GM03348 (cell line): ENCODE data around the gene COX7A2L.
A peak's percentile ranks its signal among the peaks of the same experiment; 100 is the strongest.
"Not testable (repeated sequence)": the region's sequence is repeated elsewhere in the genome, so short reads cannot be mapped to it uniquely, and the experiment has no call there.

Experiments
- DNase-seq: peaks from one replicate; pipeline ENCODE4 v3.0.0; 2012; ENCODE audit warnings: low spot score

COX7A2L gene, protein sequence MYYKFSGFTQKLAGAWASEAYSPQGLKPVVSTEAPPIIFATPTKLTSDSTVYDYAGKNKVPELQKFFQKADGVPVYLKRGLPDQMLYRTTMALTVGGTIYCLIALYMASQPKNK

DNA sequence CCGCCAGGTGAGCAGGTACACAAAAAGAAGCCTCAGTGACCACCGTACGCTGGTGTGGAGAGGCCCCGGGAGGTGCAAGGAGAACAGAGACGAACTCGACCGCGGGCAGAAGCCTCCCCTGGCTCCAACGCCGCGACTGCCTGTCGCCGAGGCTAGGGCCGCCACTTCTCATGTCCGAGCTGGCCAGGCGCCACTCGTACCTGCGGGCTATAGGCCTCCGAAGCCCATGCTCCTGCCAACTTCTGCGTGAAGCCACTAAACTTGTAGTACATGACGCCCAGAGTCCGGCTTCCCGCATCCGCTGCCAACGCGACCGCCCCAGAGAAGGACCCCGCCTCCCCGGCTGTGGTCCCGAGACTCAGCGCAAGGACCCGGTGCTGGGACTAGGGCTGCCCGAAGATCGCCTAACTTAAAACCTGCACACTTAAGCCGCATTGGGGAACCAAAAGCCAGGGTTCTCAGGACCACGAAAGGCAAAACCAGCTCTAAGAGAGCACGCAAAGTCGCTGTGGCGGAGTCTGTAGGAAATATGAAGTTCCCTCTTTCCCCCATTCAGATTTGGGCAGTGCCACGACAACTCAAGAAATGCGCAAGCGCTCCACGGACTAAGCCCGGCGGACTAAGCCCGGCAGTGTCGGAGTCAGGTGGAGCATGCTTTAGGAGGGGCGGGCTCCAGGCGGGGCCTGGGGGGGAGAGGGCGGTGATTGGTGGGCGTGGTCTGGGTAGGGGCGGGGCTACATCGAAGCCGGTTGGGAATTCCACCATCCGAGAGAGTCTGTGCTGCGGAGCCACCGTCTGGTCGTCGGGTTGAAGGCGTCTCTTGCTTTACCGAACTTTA, at the start of gene COX7A2L:
Gene COX7A2L, minus strand, starts transcription at position 328 of the 838 bp plus-strand sequence. Its CDS starts 56 bp downstream, at position 272.
- DNase-seq, result peak; percentile 99

DNA sequence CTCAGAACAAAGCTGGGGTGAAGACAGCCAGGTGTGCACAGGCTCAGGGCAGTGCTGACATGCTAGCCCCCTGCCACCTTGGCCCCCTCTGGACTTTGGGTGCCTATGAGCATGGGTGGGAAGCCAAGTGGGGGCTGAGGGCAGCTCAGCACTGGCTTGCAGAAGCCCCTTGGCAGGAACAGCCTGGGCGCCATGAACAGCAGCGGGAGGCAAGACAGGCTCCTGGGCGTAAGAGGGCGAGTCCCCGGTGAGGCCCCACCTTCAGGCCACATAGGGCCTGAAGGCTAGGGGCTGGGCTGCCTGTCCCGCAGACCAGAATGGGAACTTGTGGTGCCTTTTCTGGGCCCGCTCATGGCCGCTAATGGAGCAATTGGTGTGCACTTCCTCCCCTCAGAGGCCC, 47.0 kb upstream of the COX7A2L start:
- no peak for DNase-seq

DNA sequence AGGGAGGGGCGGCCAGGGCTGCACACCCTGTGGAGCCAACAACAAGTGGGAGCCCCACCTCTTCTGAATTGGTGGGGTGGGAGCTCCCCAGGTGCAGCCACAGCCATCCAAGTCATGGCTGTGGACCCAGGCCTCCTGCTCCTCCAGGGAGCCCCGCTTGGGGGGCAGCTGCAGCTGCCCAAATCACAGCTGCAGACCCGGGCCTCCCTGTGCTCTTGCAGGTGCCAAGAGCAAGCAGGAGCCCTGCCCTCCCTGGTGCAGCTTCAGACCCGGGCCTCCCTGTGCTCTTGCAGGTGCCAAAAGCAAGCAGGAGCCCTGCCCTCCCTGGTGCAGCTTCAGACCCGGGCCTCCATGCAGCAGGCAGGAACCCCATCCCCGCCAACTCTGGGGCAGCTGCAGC, 46.5 kb upstream of the COX7A2L start:
- no peak for DNase-seq

DNA sequence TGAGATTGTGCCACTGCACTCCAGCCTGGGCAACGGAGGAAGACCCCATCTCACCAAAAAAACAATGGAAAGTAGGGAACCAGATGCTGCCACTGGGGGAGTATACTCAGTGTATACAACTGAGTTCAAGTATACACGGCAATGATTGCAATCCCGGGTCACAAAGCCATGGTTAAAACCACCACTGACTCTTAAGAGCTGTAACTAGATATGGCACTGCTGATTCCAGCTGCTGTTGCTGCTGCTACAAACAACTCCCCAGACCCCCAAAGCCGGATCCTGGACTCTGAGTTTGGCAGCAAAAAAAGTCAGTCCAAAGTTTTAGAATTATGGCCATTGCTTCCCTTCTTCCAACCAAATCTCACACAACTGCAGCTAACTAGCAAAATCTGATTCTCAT, 43.7 kb upstream of the COX7A2L start:
- no peak for DNase-seq

DNA sequence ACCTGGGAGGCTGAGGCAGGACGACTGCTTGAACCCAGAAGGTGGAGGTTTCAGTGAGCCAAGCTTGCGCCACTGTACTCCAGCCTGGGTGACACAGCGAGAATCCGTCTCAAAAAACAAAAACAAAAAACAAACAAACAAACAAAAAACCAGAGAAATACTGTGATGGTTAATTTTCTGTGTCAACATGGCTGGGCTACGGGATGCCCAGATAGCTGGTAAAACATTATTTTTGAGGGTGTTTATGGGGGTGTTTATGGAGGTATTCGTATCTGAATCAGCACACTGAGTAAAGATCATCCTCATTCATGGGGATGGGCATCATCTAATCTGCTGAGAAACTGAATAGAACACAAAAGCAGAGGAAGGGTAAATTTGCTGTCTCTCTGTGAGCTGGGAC, 40.8 kb upstream of the COX7A2L start:
- no peak for DNase-seq

DNA sequence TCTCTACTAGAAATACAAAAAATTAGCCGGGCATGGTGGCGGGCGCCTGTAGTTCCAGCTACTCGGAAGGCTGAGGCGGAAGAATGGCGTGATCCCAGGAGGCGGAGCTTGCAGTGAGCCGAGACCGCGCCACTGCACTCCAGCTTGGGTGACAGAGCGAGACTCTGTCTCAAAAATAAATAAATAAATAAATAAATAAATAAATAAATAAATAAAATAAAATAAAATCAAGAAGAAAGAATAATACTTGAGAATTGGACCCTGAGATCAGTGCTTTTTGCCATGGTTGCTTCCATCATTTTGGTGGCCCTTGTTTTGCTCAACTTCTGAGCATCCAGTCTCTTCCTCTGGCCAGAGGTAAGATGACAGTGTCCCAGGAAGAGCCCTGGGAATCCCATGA, 37.0 kb upstream of the COX7A2L start:
- DNase-seq, result not testable (repeated sequence)

DNA sequence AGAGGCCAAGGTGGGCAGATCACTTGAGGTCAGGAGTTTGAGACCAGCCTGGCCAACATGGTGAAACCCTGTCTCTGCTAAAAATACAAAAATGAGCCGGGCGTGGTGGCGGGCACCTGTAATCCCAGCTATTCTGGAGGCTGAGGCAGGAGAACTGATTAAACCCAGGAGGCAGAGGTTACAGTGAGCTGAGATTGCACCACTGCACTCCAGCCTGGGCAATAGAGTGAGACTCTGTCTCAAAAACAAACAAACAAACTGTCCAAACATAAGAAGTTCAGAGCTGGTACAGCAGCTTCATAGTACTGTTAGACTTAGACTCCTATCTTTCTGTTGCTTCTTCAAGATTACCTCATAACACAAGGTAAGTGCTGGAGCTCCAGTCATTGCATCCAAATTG, 32.3 kb upstream of the COX7A2L start:
- not testable (repeated sequence) for DNase-seq

DNA sequence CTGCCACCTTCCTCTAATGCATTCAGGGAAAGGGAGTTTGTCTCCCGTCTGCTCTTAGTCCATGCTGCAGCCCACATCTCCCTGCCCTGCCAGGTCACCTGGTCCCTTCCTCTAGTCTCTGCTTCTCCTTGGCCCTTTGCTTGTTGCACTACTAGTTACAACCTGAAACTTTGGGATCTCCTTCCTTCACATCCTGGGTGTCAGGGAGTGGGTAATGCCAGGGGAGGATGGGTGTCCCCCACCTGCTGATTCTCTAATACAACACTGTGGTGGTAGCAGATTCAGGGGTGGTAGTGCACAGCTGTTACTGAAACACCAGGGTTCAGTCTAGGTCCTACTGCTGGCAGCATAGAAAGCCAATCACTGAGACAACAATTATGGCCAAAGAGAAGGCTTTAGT, 31.2 kb upstream of the COX7A2L start:
- no peak for DNase-seq

DNA sequence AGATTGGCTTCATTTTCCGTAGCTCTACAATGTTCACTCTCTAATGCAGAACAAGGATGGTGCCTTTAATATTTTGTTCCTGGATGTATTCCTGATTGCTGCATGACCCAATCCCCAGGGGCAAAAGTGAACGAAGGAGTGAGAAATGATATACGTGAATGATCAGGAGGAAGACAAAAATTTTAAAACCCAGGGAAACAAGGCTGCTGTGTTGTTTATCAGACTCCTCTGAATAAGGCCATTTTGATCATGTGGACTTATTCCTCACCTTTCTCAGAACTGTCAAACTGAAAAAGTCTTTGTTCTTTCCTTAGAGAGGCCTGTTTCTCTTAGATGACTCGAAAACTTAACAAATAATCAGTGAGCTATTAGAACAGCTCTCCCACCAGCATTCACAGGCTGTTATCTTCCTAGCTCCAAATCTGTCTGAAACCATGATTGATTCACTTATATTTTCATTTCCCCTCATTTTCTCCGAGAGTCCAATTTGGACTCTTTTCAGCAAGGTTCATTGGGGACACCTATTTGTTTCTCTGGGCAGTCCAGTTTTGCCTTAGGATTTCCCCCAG, 29.5 kb upstream of the COX7A2L start:
- DNase-seq, result no peak

DNA sequence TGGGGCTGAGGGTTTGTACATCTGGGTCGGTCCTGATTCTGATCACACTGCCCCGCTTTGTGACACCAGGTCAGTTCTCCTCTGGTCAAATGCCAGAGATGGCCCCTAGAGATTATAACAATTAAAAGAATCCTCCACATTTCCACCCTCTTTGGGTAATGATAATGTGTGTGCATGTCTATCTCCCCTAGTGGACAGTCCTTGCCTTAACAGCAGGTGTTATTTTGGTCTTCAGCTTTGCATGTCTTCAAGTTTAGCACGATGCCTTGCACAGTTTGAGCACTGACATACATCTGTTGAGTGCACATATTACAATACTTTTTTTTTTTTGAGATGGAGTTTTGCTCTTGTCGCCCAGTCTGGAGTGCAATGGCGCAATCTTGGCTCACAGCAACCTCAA, 25.7 kb upstream of the COX7A2L start:
- peak; percentile 15 for DNase-seq

DNA sequence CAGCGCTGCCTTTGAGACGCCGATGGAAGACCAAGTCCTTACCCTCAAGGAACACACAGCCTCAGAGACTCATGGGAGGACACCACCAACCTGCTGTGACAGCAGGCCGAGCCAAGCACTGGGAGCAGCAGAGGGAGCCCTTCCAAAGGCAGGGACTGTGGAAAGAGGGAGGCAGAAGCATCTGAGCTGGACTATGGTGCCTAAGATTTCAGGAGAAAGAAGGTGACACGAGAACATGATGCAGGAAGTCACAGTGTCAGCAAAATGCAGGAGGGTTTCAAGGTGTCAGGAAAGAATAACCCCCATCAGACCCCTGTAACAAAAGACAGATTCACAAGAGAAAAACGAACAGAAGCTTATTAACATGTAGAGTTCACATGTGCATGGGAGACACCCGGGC, 24.2 kb upstream of the COX7A2L start:
- peak; percentile 11 for DNase-seq

DNA sequence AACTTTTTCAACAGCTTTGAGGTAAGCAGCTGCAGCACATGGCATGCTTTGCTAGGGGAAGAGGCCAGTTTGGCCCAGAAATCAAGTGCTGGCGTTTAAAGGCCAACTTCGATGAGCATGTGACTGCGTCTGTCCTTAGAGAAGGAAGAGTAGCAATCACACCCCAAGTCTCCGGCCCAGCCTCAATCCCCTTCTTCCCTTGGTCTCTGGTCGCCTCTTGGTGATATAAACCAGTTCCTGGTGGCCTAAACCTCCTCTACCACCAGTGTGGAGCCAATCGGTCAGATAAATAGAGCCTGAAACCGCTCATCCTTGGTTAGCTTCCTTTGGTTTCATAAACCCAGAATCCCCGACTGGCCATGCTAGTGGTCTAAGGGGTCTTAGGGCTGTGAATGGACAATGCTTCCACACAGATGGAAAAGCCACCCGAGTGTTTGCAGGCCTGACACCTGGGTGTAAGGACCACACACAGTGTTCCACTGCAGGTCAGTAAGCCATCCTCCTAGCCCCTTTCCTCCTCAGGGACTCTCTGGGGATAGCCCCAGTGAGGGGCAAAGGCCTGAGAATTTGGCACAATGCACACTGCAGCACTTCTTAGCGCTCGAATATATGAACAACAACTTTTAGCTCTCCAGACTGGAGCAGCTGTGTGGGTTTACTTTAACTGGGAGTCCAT, 23.0 kb upstream of the COX7A2L start:
- no peak for DNase-seq

DNA sequence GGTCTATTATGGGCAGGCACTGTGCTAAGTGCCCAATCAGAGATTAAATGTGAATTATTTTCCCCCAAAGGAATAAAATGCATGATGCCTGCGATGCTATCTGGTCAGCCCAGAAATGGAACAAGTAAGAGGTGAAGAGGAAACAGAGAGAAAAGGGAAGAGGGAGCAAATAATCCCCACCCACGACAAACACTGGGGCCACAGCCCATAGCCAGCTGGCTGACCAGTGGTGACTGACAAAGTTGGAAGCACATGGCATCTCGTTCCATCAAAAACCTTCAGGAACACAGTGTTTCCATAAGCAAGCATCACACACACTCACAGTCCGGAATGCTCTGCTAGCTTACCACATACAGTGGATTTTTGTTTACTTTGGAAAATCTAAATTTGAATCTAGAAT, 21.1 kb upstream of the COX7A2L start:
- no peak for DNase-seq

DNA sequence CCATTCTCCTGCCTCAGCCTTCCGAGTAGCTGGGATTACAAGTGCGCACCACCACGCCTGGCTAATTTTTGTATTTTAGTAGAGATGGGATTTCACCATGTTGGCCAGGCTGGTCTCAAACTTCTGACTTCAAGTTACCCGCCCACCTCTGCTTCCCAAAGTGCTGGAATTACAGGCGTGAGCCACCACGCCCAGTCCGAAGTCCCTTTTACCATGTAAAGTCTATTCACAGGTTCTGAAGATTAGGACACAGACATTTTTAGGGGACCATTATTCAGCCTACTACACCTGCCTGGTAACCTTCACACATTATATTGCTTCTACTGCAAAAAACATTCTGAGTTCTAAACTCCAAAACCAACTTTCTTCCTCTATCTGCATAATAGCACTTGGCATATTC, 19.0 kb upstream of the COX7A2L start:
- not testable (repeated sequence) for DNase-seq

DNA sequence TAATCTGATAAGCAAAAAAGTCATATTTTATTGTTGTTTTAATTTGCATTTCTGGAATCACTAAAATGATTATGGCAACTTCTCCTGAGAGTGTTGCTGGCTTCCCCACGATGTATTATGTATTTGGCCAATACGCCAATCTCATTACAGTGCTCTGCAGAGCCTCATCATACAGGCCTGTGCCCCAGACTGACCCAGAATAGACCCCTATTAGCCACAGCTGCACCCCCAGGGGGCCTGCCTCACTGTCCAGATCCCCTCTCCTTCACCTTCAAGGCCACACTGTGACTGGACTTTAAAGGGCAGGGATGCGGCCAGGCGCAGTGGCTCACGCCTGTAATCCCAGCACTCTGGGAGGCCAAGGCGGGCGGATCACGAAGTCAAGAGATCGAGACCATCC, 17.4 kb upstream of the COX7A2L start:
- DNase-seq, result no peak

DNA sequence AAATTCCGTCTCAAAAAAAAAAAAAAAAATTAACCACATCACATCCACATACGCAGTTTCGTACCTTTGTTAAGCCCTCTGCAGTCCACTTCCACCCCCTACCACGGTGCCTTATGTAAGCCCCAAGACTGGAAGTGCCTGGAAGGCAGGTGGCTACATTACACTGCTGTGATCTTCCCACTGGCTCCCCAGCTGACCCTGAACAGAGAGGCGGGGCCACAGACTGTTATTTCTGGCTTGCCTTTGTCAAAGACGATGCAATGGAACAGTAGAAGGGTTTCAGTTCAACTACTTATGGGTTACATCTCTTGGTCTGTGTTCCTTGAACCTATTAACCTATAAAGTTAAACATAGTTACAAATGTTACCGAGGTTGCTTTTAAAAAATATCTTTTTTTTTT, 15.7 kb upstream of the COX7A2L start:
- DNase-seq, result no peak

DNA sequence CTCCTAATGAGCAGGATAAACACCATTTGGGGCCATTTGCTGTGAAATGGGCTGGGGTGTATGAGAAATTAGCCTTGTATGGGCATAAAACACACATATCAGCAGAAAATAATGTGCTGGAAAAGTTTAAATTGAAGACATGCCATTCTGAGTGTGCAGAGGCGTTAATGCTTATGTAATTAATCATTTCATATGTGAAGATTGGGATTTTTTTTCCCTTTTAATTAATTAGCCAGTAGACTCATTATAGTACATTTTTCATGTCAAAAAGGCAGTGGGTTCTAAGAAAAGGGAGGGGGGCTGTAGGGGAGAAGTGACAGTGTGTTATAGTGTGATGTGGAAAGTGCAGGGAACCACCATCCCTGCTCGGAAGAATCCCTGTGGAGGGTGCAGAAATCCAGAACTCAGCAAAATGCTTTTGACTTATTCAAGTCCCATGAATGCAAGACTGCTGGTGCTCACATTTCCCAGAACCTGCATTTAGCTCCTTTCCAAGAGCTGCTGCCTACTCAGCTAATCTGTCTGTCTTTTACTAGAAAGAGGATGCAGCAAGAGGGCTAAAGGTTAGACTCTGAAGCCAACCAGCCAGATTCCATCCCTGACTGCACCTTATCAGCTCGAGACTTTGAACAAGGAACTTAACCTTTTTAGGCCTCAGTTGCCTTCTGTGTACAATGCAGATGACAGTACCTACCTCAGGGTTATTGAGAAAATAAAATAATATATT, 11.6 kb upstream of the COX7A2L start:
- no peak for DNase-seq

DNA sequence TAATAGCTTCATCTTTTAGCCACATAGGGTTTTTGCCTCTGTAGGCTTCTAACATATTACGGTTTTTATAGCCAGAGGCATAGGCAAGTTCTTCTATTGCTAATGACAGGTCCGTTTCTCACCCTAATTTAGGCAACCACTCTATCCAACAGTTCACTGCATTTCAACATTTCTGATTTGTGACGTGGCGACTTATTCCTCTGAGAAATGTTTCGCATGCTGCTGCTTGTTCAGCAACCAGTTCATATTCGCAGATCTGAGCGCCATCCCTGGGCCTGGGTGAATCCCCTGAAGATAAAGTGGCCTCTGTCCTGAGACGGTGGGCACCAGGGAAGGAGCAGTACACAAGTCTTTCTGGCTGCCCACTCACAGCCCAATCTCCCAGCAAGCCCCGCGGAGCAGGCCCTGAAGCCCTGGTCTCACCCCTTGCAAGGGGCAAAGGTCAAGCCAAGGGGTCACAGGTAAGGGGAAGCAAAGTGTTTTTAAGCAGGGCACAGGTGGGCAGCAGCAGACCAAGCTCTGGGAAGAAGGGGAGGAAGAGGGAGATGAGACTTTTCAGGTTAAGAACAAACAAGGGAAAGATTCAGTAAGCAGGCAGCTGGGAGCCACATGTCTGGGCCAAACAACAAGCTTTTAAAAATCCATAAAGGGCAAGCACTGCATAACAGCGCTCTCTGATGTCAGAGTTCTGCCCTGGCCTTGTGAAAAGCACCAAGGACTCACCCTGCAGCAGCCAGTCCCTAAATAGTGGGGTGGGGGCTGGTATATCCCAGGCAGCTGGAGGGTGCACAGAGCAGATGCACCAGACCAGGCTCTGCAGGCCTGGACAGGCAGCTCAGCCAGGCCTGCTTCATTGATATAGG, 10.8 kb upstream of the COX7A2L start:
- DNase-seq, result no peak

DNA sequence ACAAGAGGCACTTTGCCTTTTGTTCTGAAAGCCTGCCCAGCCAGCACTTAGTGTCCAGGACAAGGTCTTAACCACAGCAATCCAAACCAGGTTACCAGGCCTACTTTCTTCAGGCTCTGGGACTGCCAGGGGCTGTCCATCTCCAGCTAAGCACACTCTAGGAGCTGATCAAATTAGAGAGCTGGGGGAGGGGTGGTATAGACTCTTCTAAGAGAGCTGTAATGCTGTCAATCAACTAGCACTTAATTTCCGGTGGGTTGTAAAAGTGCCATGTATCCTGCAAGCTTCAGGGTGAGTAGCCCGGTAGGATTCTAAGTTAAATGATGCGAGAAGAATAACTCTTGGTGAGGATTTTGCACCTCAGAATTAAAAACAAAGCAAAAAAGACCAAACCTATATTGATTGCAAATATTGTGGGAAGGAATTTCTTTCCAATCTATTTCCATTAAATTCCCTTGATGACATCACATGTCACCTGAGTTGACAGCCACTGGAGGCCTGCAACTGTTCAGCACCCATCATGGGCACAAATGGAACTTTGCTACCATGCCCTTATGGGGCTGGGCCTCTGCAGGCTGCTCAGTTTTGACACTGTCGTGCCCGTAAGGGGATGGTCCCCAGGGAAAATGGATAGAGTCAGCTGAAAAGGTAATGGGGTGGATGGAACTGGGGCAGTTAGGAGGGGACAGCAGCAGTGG, 8.7 kb upstream of the COX7A2L start:
- no peak for DNase-seq

DNA sequence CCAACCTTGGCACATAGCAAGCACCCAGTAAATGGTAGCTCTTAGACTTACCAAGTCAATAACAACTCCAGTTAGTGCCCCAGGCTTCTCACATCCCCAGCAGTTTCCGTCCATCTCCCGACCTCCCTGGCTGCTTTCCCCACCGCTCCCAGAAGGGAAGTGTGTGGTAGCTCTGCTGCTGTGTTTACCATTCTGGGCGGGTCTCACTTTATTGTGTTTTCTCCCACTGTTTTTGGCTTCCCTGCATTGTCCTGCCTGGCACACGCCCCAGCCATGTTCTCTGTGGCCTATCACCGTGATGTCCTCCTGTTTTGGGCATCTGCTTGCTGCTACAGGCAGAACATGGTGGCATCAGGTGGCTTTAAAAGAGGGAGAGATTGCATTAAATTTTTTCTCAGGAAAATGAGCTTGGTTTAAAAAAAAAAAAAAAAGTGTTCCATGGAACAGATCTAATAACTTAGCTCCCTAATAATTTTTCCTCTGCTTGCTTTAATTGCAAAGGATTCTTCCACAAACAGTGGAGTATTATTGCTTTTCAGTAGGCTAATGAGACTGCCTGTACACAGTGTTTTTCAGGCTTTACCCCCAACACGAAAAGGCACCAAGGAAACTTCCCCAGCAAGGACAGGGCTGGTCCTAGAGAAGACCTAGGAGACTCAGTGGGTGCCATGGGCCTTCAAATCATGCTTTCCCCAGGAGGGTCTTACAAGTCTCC, 8.0 kb upstream of the COX7A2L start:
- DNase-seq, result no peak
